Thoracic aorta (tissue), 2 donors: ENCODE results near the gene MAP3K13. TPM values are rescaled to one million over a fixed set of nuclear protein-coding genes. Genes with fewer than 3 reads are reported as not detected.

ENCODE experiments used
- ATAC-seq: fragments of 150-250 bp; one replicate; pipeline ENCODE4 v1.8.0; 2017; ENCODE audit warnings: low read depth; ENCODE audit not compliant: insufficient number of reproducible peaks, low FRiP score
- DNase-seq: peaks from one replicate; pipeline ENCODE4 v3.0.0-alpha.2; 2020; ENCODE audit warnings: low spot score
- H3K27ac ChIP-seq, 2 donors: fragments of 200-600 bp; sonication (generic); 1 replicate in 1 of 2; 2 replicates in 1 of 2; pipeline ENCODE4 v1.5.1; 2016; ENCODE audit warnings: mild to moderate bottlenecking in 2 of 2, moderate library complexity in 2 of 2
- H3K27me3 ChIP-seq: fragments of 200-600 bp; sonication (generic); replicated peaks from 2 replicates; pipeline ENCODE4 v1.6.0; 2016; ENCODE audit warnings: mild to moderate bottlenecking; ENCODE audit not compliant: insufficient read depth
- H3K36me3 ChIP-seq: fragments of 200-600 bp; sonication (generic); one replicate; pipeline ENCODE4 v1.5.1; 2016
- H3K4me1 ChIP-seq, 2 donors: fragments of 200-600 bp; sonication (generic); 1 replicate in 1 of 2; 2 replicates in 1 of 2; pipeline versions ENCODE4 v1.5.1 to v1.6.0; 2016; ENCODE audit warnings: low read depth in 2 of 2, mild to moderate bottlenecking in 1 of 2; ENCODE audit not compliant: control insufficient read depth in 1 of 2
- H3K4me3 ChIP-seq: fragments of 200-600 bp; sonication (generic); 2 replicates; pipeline ENCODE4 v1.5.1; 2016; ENCODE audit warnings: mild to moderate bottlenecking
- H3K9me3 ChIP-seq: fragments of 200-600 bp; sonication (generic); 2 replicates; pipeline ENCODE4 v1.5.1; 2016
- total RNA-seq, 2 donors: library from RNA; depleted of rRNA; stranded (reverse); fragments of >200 nt; gene quantifications; one replicate each; pipeline versions ENCODE4 v1.1.0 to v1.2.3, GENCODE V29; 2016
- TF ChIP-seq, protein P1 (sequence below): fragments of 200-600 bp; sonication (generic); IDR thresholded peaks from one replicate; pipeline ENCODE4 v1.5.1; 2019; ENCODE audit warnings: antibody characterized with exemption

The MAP3K13 gene
- total RNA-seq, 2 donors from 2014 or later = 17.3 to 21.9 TPM

DNA sequence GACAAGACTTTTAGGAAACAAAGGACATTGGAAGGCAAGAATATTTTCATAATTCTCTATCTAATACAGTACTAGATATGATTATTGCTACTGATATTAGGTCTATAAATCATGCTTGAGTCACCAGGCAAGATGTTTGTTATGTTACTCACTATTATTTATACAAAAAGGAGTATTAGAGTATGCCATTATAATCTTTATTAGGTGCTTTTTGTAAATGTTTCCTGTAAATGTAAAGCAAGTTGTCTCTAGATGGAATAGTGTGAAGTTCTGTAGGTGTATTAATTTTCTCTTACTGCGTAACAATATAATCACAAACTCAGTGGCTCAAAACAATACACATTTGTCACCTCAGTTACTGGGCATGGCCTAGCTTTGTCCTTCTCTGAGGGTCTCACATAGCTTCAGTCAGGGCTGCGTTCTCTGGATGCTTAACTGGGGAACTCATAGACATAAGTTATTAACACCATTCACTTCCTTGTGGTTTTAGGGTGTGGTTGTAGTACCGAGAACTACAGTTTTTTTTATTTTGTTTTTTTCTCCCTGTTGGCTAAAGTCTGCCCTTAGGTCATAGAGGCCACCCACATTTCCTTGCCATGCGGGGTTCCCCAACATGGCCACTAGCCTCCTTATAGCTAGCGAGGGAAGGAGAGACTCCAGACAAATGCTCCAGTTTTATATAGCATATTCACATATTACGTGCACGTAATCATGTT, 20.3 kb upstream of the MAP3K13 start:
- TF ChIP-seq, protein P1, sequence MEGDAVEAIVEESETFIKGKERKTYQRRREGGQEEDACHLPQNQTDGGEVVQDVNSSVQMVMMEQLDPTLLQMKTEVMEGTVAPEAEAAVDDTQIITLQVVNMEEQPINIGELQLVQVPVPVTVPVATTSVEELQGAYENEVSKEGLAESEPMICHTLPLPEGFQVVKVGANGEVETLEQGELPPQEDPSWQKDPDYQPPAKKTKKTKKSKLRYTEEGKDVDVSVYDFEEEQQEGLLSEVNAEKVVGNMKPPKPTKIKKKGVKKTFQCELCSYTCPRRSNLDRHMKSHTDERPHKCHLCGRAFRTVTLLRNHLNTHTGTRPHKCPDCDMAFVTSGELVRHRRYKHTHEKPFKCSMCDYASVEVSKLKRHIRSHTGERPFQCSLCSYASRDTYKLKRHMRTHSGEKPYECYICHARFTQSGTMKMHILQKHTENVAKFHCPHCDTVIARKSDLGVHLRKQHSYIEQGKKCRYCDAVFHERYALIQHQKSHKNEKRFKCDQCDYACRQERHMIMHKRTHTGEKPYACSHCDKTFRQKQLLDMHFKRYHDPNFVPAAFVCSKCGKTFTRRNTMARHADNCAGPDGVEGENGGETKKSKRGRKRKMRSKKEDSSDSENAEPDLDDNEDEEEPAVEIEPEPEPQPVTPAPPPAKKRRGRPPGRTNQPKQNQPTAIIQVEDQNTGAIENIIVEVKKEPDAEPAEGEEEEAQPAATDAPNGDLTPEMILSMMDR = no peak
- H3K27ac ChIP-seq = no peak overlapping the region
- no peak overlapping the region for H3K4me3 ChIP-seq
- H3K4me1 ChIP-seq = no peaks in the 10 kb centered on the region
- ATAC-seq = no peak
- H3K36me3 ChIP-seq = no peaks in the 10 kb centered on the region
- no peaks in the 10 kb centered on the region for H3K9me3 ChIP-seq
- no peak for DNase-seq
- no peaks in the 10 kb centered on the region for H3K27me3 ChIP-seq

DNA sequence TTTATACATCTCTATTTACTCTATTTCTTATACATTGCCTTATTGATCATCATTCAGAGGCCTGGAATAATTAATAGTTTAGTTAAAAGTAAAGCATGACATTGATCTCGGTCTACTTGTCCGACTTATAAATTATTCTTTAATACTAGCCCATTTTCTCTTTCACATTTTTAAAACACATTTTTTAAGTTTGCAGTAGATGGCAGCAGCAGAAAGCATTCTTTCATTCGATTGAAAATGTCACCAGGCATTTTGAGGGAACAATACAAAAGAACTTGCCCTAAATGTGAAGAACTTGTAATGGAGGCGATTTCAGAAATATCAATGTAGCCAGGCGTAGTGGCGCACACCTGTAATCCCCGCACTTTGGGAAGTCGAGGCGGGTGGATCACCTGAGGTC, 15.5 kb upstream of the MAP3K13 start:
- H3K9me3 ChIP-seq = no peaks in the 10 kb centered on the region
- TF ChIP-seq, protein P1 = no peak
- no peak overlapping the region for H3K27ac ChIP-seq
- ATAC-seq (no peak), DNase-seq (no peak)
- H3K36me3 ChIP-seq = no peaks in the 10 kb centered on the region
- no peaks in the 10 kb centered on the region for H3K4me1 ChIP-seq
- H3K27me3 ChIP-seq = no peaks in the 10 kb centered on the region
- no peak overlapping the region for H3K4me3 ChIP-seq

DNA sequence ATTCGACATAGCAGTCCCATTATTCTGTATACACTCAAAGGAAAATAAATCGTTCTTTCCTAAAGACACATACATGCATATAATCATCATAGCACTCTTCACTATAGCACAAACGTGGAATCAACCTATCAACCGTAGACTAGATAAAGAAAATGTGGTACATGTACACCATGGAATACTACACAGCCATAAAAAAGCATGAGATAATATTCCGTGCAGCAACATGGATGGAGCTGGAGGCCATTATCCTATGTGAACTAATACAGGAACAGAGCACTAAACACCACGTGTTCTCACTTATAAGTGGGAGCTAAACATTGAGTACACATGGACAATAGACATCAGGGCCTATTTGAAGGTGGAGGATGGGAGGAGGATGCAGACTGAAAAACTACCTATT, 12.1 kb upstream of the MAP3K13 start:
- Histone ChIP-seq H3K36me3 (no peaks in the 10 kb centered on the region), H3K27me3 (no peaks in the 10 kb centered on the region), H3K27ac (no peak overlapping the region), H3K4me3 (no peak overlapping the region), H3K4me1 (no peaks in the 10 kb centered on the region), H3K9me3 (no peaks in the 10 kb centered on the region)
- ATAC-seq (no peak), DNase-seq (no peak)
- TF ChIP-seq, protein P1 = no peak

DNA sequence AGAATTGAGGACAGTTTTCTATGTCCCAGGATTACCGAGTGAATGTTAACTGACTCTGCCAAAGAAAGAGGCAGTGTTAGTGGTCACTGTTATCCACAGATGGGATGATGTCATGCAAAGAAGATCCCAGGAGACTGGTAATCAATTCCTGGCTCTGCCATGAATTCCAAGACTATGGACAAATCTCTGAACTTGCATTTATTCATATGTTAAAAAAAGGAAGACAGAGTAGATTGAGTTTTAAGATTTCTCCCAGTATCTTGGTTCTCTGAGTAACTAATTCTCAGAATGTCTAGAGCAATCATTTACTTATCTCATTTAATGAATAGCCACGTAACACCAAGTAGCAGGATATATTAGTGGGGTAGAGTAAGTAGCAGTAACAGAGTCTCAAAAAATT, 11.5 kb upstream of the MAP3K13 start:
- H3K4me1 ChIP-seq = no peaks in the 10 kb centered on the region
- H3K27me3 ChIP-seq = no peaks in the 10 kb centered on the region
- TF ChIP-seq, protein P1 = no peak
- H3K36me3 ChIP-seq = no peaks in the 10 kb centered on the region
- DNase-seq (no peak), ATAC-seq (no peak)
- no peaks in the 10 kb centered on the region for H3K9me3 ChIP-seq
- H3K4me3 ChIP-seq = no peak overlapping the region
- no peak overlapping the region for H3K27ac ChIP-seq

DNA sequence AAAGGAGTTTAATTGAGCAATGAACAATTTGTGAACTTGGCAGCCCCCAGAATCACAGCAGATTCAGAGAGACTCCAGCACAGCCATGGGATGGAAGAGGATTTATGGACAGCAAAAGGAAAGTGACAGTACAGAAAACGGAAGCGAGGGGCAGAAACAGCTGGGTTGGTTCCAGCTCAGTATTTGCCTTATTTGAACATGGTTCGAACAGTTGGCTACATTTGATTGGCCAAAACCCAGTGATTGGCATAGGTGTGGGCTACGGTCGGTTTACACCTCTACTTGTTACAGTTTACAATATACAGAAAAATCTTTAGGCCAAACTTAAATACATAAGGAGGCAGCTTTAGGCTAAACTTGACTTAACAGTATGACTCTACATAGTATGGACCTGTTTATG, 9.7 kb upstream of the MAP3K13 start:
- Histone ChIP-seq H3K4me3 (no peak overlapping the region), H3K27ac (no peak overlapping the region)
- ATAC-seq = no peak

More for the DNA sequence above, 9.7 kb upstream of the MAP3K13 start:
- DNase-seq = no peak
- H3K4me1 ChIP-seq = no peaks in the 10 kb centered on the region
- H3K9me3 ChIP-seq = no peaks in the 10 kb centered on the region
- TF ChIP-seq, protein P1 = no peak
- no peaks in the 10 kb centered on the region for H3K36me3 ChIP-seq
- no peaks in the 10 kb centered on the region for H3K27me3 ChIP-seq
